Measurements from ENCODE around the gene ETV4.
A peak's percentile ranks its signal among the peaks of the same experiment; 100 is the strongest.

ETV4 gene

GRCh38 chr17:43490621-43491020 is 55.5 kb downstream of the ETV4 start:
- no peak overlapping the region for H3K27ac ChIP-seq (ENCODE audit: low read depth, low read length, poor library complexity, severe bottlenecking)
- no peaks in the 10 kb centered on the region for H3F3A ChIP-seq (ENCODE audit: insufficient read depth, low read length)
- TF ChIP-seq CTCF (IDR thresholded peaks at IDR 0.05; ENCODE audit: low read length) (no peak), EZH2 (IDR thresholded peaks at IDR 0.05; ENCODE audit: borderline replicate concordance, low read length) (no peak)
- H3K4me2 ChIP-seq (ENCODE audit: low read length): no peak overlapping the region
- no peaks in the 10 kb centered on the region for H3K27me3 ChIP-seq (ENCODE audit: insufficient read depth, low read length)
- no peaks in the 10 kb centered on the region for H4K20me1 ChIP-seq (ENCODE audit: insufficient read depth, low read length)
- no peak overlapping the region for H3K9ac ChIP-seq (ENCODE audit: low read length)
- no peak overlapping the region for H2AFZ ChIP-seq (ENCODE audit: low read length)
- H3K4me1 ChIP-seq (ENCODE audit: insufficient read depth, low read length, severe bottlenecking): peaks cover 5% of the 10 kb centered on the region
- peaks cover 49% of the 10 kb centered on the region for H3K36me3 ChIP-seq (ENCODE audit: insufficient read depth, low read length)
- no peaks in the 10 kb centered on the region for H3K9me3 ChIP-seq (ENCODE audit: low read length)
- H3K79me2 ChIP-seq (ENCODE audit: insufficient read depth, low read length): peaks cover 17% of the 10 kb centered on the region
- no peaks in the 10 kb centered on the region for H3K9me2 ChIP-seq (ENCODE audit: low read depth, low read length)
- no peak overlapping the region for H3K4me3 ChIP-seq (ENCODE audit: low read depth, low read length, poor library complexity, severe bottlenecking)

GRCh38 chr17:43483674-43484551 is 62.2 kb downstream of the ETV4 start, which contains the start of gene DHX8:
Gene DHX8 (plus strand): TSS chr17:43483975. CDS start chr17:43484038, 63 bp downstream.
- Histone ChIP-seq H3K4me2 (ENCODE audit: low read length) (peak within 1 kb of the TSS; percentile 66), H3F3A (ENCODE audit: insufficient read depth, low read length) (no peaks in the 10 kb centered on the region), H2AFZ (ENCODE audit: low read length) (peak within 1 kb of the TSS; percentile 33), H4K20me1 (ENCODE audit: insufficient read depth, low read length) (no peaks in the 10 kb centered on the region), H3K9ac (ENCODE audit: low read length) (peak within 1 kb of the TSS; percentile 86), H3K27ac (ENCODE audit: low read depth, low read length, poor library complexity, severe bottlenecking) (peak within 1 kb of the TSS; percentile 62), H3K9me2 (ENCODE audit: low read depth, low read length) (no peaks in the 10 kb centered on the region), H3K4me3 (ENCODE audit: low read depth, low read length, poor library complexity, severe bottlenecking) (peak within 1 kb of the TSS; percentile 81), H3K79me2 (ENCODE audit: insufficient read depth, low read length) (peaks cover 34% of the 10 kb centered on the region), H3K36me3 (ENCODE audit: insufficient read depth, low read length) (no peaks in the 10 kb centered on the region), H3K9me3 (ENCODE audit: low read length) (no peaks in the 10 kb centered on the region), H3K27me3 (ENCODE audit: insufficient read depth, low read length) (no peaks in the 10 kb centered on the region), H3K4me1 (ENCODE audit: insufficient read depth, low read length, severe bottlenecking) (peaks cover 25% of the 10 kb centered on the region)
- TF ChIP-seq CTCF (IDR thresholded peaks at IDR 0.05; ENCODE audit: low read length) (peak; percentile 100), EZH2 (IDR thresholded peaks at IDR 0.05; ENCODE audit: borderline replicate concordance, low read length) (no peak)

- Histone ChIP-seq H3K9ac (ENCODE audit: low read length) (no peak overlapping the region), H3K9me2 (ENCODE audit: low read depth, low read length) (no peaks in the 10 kb centered on the region), H3K79me2 (ENCODE audit: insufficient read depth, low read length) (peaks cover 34% of the 10 kb centered on the region), H3K4me1 (ENCODE audit: insufficient read depth, low read length, severe bottlenecking) (peaks cover 25% of the 10 kb centered on the region), H4K20me1 (ENCODE audit: insufficient read depth, low read length) (no peaks in the 10 kb centered on the region), H3K36me3 (ENCODE audit: insufficient read depth, low read length) (no peaks in the 10 kb centered on the region), H3K27ac (ENCODE audit: low read depth, low read length, poor library complexity, severe bottlenecking) (no peak overlapping the region), H3K4me3 (ENCODE audit: low read depth, low read length, poor library complexity, severe bottlenecking) (no peak overlapping the region), H3F3A (ENCODE audit: insufficient read depth, low read length) (no peaks in the 10 kb centered on the region), H2AFZ (ENCODE audit: low read length) (no peak overlapping the region), H3K27me3 (ENCODE audit: insufficient read depth, low read length) (no peaks in the 10 kb centered on the region), H3K9me3 (ENCODE audit: low read length) (no peaks in the 10 kb centered on the region), H3K4me2 (ENCODE audit: low read length) (no peak overlapping the region)
- TF ChIP-seq EZH2 (IDR thresholded peaks at IDR 0.05; ENCODE audit: borderline replicate concordance, low read length): no peak
- TF ChIP-seq CTCF (IDR thresholded peaks at IDR 0.05; ENCODE audit: low read length): no peak
These were observed 63.8 kb downstream of the ETV4 start for GRCh38 chr17:43482103-43483012.

Measured in OCI-LY1 (cell line).